ENCODE measurements around the gene ICAM1.

ICAM1 gene

DNA sequence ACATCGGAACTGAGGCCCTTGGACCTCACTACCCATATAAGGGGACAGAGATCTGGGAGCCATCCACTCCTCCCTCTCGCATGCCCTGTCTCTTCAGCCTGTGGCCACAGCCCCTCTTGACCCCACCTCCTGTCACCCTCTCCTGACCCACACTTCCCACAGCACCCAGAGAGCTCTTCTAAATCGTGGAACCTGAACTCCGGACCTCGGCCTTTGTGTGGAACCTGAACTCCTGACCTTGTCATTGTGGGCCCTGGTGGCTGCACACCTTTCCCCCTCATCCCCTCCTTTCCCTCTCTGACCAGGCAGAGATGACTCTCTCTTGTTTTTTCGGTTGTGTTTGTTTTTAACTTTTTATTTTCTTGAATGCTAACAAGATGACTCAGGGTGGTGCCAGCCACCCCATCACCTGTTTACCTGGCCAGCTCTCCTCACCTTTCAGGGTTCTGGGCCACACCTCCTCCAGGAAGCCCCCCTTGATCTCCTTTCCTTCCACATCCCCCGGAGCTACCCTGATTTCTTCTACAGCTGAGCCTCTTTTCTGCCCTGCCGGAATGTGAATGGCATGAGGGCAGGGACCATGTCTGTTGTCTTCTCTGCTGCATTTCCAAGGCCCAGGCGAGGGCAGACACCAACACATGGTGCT is 13.8 kb upstream of the ICAM1 start:
- DNase-seq (ENCODE audit: low read depth) = no peak
- no peak overlapping the region for H3K4me3 ChIP-seq (ENCODE audit: low read length)
- TF ChIP-seq, protein P1, sequence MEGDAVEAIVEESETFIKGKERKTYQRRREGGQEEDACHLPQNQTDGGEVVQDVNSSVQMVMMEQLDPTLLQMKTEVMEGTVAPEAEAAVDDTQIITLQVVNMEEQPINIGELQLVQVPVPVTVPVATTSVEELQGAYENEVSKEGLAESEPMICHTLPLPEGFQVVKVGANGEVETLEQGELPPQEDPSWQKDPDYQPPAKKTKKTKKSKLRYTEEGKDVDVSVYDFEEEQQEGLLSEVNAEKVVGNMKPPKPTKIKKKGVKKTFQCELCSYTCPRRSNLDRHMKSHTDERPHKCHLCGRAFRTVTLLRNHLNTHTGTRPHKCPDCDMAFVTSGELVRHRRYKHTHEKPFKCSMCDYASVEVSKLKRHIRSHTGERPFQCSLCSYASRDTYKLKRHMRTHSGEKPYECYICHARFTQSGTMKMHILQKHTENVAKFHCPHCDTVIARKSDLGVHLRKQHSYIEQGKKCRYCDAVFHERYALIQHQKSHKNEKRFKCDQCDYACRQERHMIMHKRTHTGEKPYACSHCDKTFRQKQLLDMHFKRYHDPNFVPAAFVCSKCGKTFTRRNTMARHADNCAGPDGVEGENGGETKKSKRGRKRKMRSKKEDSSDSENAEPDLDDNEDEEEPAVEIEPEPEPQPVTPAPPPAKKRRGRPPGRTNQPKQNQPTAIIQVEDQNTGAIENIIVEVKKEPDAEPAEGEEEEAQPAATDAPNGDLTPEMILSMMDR (conservative IDR thresholded peaks at IDR 0.05; ENCODE audit: low read length) = no peak

DNA sequence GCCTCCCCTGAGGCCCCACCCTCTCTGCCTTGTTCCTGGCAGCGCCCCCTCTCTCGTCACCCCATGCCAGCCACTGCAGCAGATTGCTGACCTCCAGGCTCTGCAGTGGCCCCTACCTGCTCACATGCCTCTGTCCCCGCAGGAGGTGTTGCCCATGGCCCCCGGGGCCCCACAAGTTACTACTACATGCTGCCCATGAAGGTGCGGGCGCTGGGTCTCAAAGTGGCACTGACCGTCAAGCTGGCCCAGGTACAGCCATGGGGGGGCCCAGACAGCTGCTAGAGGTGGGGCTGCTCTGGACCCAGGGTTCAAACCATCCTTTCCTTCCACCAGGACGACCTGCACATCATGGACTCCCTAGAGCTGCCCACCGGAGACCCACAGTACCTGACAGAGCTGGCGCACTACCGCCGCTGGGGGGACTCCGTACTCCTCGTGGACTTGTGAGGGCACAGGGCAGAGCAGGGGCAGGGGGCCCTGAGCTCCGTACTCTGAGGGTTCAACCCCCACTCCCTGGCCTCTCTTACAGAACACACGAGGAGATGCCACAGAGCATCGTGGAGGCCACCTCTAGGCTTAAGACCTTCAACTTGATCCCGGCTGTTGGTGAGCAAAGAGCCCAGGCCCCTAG is 12.7 kb upstream of the ICAM1 start:
- DNase-seq (ENCODE audit: low read depth) = no peak
- H3K4me3 ChIP-seq (ENCODE audit: low read length) = no peak overlapping the region
- TF ChIP-seq, protein P1 (conservative IDR thresholded peaks at IDR 0.05; ENCODE audit: low read length) = no peak

DNA sequence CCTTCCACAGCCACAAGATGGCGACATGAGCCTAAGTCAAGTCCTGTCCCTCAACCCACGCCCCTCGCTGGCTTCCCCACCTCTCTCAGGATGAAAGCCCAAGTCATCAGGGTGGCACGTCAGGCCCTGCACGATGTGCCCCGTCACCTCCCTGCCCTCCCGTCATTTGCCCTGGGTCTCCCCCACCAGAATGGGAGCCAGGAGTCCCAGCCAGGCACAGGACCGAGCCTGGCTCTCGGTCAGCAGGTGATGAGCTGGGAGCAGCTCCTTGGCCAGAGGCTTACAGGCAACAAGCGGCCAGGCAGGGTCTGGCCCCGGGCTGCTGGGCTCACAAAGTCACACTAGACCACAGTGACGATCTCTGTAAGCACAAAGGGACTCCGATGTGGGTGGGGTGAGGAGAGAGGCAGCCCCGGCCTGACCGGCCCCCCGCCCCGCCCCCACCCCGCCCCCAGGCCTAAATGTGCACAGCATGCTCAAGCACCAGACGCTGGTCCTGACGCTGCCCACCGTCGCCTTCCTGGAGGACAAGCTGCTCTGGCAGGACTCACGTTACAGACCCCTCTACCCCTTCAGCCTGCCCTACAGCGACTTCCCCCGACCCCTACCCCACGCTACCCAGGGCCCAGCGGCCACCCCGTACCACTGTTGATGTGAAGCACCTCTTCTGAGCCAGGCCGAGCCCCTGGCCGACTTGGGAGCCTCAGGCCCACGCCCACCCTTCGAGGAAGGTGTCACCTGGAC is 11.6 kb upstream of the ICAM1 start:
- no peak overlapping the region for H3K4me3 ChIP-seq (ENCODE audit: low read length)
- TF ChIP-seq, protein P1 (conservative IDR thresholded peaks at IDR 0.05; ENCODE audit: low read length) = peak; percentile 73
- DNase-seq (ENCODE audit: low read depth) = peak; percentile 79

DNA sequence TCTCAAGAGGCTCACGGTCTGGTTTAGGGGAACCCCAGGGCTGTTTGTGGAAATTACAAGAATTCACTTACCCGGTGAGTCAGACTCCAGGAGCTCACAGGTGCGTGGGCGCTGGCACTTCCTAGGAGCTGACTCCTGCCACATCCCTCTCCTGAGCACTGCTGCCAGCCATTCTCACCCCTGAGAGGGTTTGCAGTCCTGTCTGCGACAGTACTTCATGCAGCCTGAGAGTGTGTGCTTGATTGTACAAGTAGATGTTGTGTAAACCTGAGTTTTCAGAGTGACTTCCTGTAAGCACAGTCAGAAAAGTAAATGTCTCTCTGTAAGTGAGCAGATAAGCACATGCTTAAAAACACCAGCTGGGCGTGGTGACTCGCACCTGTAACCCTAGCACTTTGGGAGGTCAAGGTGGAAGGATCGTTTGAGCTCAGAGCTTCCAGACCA is 10.8 kb upstream of the ICAM1 start:
- DNase-seq (ENCODE audit: low read depth) = no peak

DNA sequence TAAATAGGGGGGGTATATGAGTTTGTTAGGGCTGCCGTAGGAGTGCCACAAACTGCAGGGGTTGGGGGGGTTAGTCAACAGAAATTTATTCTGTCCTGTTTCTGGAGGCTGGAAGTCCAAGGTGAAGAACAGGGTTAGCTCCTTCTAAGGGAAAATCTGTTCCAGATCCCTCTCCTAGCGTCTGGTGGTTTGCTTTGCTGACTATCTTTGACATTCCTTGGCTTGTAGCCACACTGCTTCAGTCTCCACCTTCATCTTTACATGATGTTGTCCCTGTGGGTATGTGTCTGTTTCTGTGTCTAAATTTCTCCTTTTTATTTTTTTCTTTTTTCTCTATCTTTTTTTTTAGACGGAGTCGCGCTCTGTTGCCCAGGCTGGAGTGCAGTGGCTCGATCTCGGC is 8.1 kb upstream of the ICAM1 start:
- TF ChIP-seq, protein P1 (conservative IDR thresholded peaks at IDR 0.05; ENCODE audit: low read length) = no peak
- no peak overlapping the region for H3K4me3 ChIP-seq (ENCODE audit: low read length)
- peak; percentile 33 for DNase-seq (ENCODE audit: low read depth)

More for the DNA sequence above, 10.8 kb upstream of the ICAM1 start:
- TF ChIP-seq, protein P1 (conservative IDR thresholded peaks at IDR 0.05; ENCODE audit: low read length) = no peak
- H3K4me3 ChIP-seq (ENCODE audit: low read length) = no peak overlapping the region

DNA sequence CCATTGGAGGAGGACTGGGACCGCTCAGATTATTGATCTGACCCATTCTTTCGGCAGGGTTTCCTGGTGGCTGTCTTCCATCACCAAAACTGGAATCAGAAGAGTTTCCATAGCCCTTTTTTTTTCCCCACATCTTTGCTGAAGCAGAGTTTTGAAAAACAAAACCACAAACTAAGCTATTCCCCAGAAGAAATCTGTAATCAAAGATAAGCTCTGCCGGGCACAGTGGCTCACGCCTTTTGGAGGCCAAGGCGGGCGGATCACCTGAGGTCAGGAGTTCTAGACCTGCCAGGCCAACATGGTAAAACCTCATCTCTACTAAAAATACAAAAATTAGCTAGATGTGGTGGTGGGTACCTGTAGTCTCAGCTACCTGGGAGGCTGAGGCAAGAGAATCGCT is 4.2 kb upstream of the ICAM1 start:
- DNase-seq (ENCODE audit: low read depth) = no peak
- TF ChIP-seq, protein P1 (conservative IDR thresholded peaks at IDR 0.05; ENCODE audit: low read length) = no peak

More for the DNA sequence above, 4.2 kb upstream of the ICAM1 start:
- no peak overlapping the region for H3K4me3 ChIP-seq (ENCODE audit: low read length)
